DND-41 (cell line): ENCODE measurements around the gene CDC16.
A peak's percentile ranks its signal among the peaks of the same experiment; 100 is the strongest.

Source experiments
- ATAC-seq: fragments of 200-7000 bp; cut with Tn5 transposase; 3 replicates; pipeline ENCODE4 v1.9.1; 2021; ENCODE audit warnings: low read depth; ENCODE audit not compliant: insufficient read depth
- DNase-seq: peaks from one replicate; pipeline ENCODE4 v3.0.0-alpha.2; 2020
- H2AFZ ChIP-seq: 2 replicates; pipeline ENCODE4 v1.6.0; 2012; ENCODE audit warnings: low read depth, low read length
- H3K27ac ChIP-seq: 2 replicates; pipeline ENCODE4 v1.5.1; 2012; ENCODE audit warnings: low read length, inconsistent platforms
- H3K27me3 ChIP-seq: fragments of 200-600 bp; sonication (generic); 2 replicates; pipeline ENCODE4 v1.6.0; 2012; ENCODE audit warnings: low read length, mild to moderate bottlenecking, inconsistent platforms; ENCODE audit not compliant: insufficient read depth, poor library complexity
- H3K36me3 ChIP-seq: 2 replicates; pipeline ENCODE4 v1.5.1; 2012; ENCODE audit warnings: low read length, inconsistent platforms; ENCODE audit not compliant: insufficient read depth
- H3K4me1 ChIP-seq: 2 replicates; pipeline ENCODE4 v1.5.1; 2012; ENCODE audit warnings: mild to moderate bottlenecking, low read length; ENCODE audit not compliant: insufficient read depth
- H3K4me2 ChIP-seq: 2 replicates; pipeline ENCODE4 v1.6.0; 2012; ENCODE audit warnings: mild to moderate bottlenecking, moderate library complexity, low read length, inconsistent platforms; ENCODE audit not compliant: insufficient read depth
- H3K4me3 ChIP-seq, 2 experiments: fragments of 200-600 bp in 1 of 2; shearing (Covaris generic) in 1 of 2; 2 replicates each; pipeline ENCODE4 v1.5.1; 2012 to 2016; ENCODE audit warnings: inconsistent platforms in 2 of 2, low read length in 2 of 2, mild to moderate bottlenecking in 2 of 2, low read depth in 1 of 2, moderate library complexity in 1 of 2
- H3K79me2 ChIP-seq: 2 replicates; pipeline ENCODE4 v1.6.0; 2012; ENCODE audit warnings: low read length, inconsistent platforms; ENCODE audit not compliant: insufficient read depth
- H3K9ac ChIP-seq: 2 replicates; pipeline ENCODE4 v1.6.0; 2012; ENCODE audit warnings: low read depth, mild to moderate bottlenecking, inconsistent platforms, low read length, moderate library complexity
- H3K9me3 ChIP-seq: 2 replicates; pipeline ENCODE4 v1.5.1; 2012; ENCODE audit warnings: low read length, moderate library complexity, mild to moderate bottlenecking, inconsistent platforms; ENCODE audit not compliant: insufficient read depth, severe bottlenecking
- H4K20me1 ChIP-seq: 2 replicates; pipeline ENCODE4 v1.6.0; 2012; ENCODE audit warnings: low read length; ENCODE audit not compliant: insufficient read depth
- CTCF ChIP-seq: IDR thresholded peaks from 2 replicates; pipeline ENCODE4 v1.5.1; 2012; ENCODE audit warnings: borderline replicate concordance, low read length, moderate library complexity, mild to moderate bottlenecking; ENCODE audit not compliant: poor library complexity, severe bottlenecking; ENCODE audit errors: extremely low read depth
- EZH2 ChIP-seq: IDR thresholded peaks from 3 replicates; pipeline ENCODE4 v1.6.1; 2012; ENCODE audit warnings: borderline replicate concordance, low read depth, mild to moderate bottlenecking, moderate library complexity, low read length, inconsistent platforms; ENCODE audit not compliant: severe bottlenecking

The CDC16 gene

GRCh38 chr13:114269281-114269770 is 34.6 kb downstream of the CDC16 start:
- no peaks in the 10 kb centered on the region for H3K27me3 ChIP-seq
- H4K20me1 ChIP-seq, result no peaks in the 10 kb centered on the region
- DNase-seq, result no peak
- peaks cover under 1% of the 10 kb centered on the region; the same call in 1 of the 2 replicates for H3K4me1 ChIP-seq
- H3K79me2 ChIP-seq, result no peaks in the 10 kb centered on the region
- no peaks in the 10 kb centered on the region for H3K9me3 ChIP-seq
- TF ChIP-seq CTCF (no peak), EZH2 (no peak)
- no peak overlapping the region for H3K9ac ChIP-seq
- no peak overlapping the region for H2AFZ ChIP-seq
- no peak overlapping the region for H3K4me3 ChIP-seq
- ATAC-seq, result no peak
- H3K27ac ChIP-seq, result no peak overlapping the region
- H3K4me2 ChIP-seq, result no peak overlapping the region
- peaks cover 82% of the 10 kb centered on the region for H3K36me3 ChIP-seq

GRCh38 chr13:114272977-114273376 is 38.3 kb downstream of the CDC16 start:
- H4K20me1 ChIP-seq, result no peaks in the 10 kb centered on the region
- peaks cover 78% of the 10 kb centered on the region for H3K36me3 ChIP-seq
- DNase-seq, result no peak
- H3K27me3 ChIP-seq, result no peaks in the 10 kb centered on the region
- no peaks in the 10 kb centered on the region for H3K79me2 ChIP-seq
- H2AFZ ChIP-seq, result no peak overlapping the region
- H3K4me1 ChIP-seq, result no peaks in the 10 kb centered on the region
- TF ChIP-seq EZH2, result no peak
- no peak for TF ChIP-seq CTCF
- no peak for ATAC-seq
- H3K27ac ChIP-seq, result no peak overlapping the region
- H3K9me3 ChIP-seq, result no peaks in the 10 kb centered on the region
- no peak overlapping the region for H3K4me3 ChIP-seq
- no peak overlapping the region for H3K4me2 ChIP-seq
- H3K9ac ChIP-seq, result no peak overlapping the region

- H3K9ac ChIP-seq, result no peak overlapping the region
- H3K27ac ChIP-seq, result no peak overlapping the region
- H3K36me3 ChIP-seq, result peaks cover 62% of the 10 kb centered on the region
- no peaks in the 10 kb centered on the region for H3K9me3 ChIP-seq
- H2AFZ ChIP-seq, result no peak overlapping the region
- no peaks in the 10 kb centered on the region for H3K79me2 ChIP-seq
- H3K27me3 ChIP-seq, result no peaks in the 10 kb centered on the region
- ATAC-seq (no peak), DNase-seq (no peak)
- no peak for TF ChIP-seq EZH2
- no peak for TF ChIP-seq CTCF
- H4K20me1 ChIP-seq, result no peaks in the 10 kb centered on the region
- no peak overlapping the region for H3K4me3 ChIP-seq
- H3K4me1 ChIP-seq, result peaks cover 13% of the 10 kb centered on the region
- H3K4me2 ChIP-seq, result no peak overlapping the region
Observed at GRCh38 chr13:114275304-114275703, 40.6 kb downstream of the CDC16 start.

- H3K36me3 ChIP-seq, result peaks cover 47% of the 10 kb centered on the region
- no peak overlapping the region for H3K4me3 ChIP-seq
- no peak overlapping the region for H2AFZ ChIP-seq
- H3K27ac ChIP-seq, result peak overlapping the region; percentile 100
- no peaks in the 10 kb centered on the region for H4K20me1 ChIP-seq
- H3K4me1 ChIP-seq, result peaks cover 32% of the 10 kb centered on the region
- no peaks in the 10 kb centered on the region for H3K27me3 ChIP-seq
- DNase-seq (no peak), ATAC-seq (no peak)
- H3K4me2 ChIP-seq, result no peak overlapping the region
- TF ChIP-seq EZH2 (no peak), CTCF (no peak)
- H3K79me2 ChIP-seq, result peaks cover 24% of the 10 kb centered on the region
- no peaks in the 10 kb centered on the region for H3K9me3 ChIP-seq
- 0 out of 2 replicates have a peak overlapping the region, but pooled peaks have one; percentile 93 for H3K9ac ChIP-seq
Observed at GRCh38 chr13:114279146-114279545, 44.4 kb downstream of the CDC16 start.
